ENCODE data around the gene HMCN1.
A peak's percentile ranks its signal among the peaks of the same experiment; 100 is the strongest.

Gene HMCN1

DNA sequence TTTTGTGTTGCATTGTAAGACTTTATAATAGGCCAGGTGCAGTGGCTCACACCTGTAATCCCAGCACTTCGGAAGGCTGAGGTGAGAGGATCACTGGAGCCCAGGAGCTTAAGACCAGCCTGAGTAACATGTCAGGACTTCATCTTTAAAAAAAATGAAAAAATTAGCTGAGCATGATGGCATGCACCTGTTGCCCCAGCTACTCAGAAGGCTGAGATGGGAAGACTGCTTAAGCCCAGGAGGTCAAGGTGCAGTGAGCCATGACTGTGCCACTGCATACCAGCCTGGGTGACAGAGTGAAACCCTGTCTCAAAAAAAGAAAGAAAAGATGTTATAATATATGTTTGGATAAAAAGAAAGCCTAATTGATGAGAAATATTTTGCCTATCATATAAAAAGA, 34.9 kb downstream of the HMCN1 start:
- Histone ChIP-seq H3K27ac (ENCODE audit: low read length, poor library complexity, severe bottlenecking) (no peak overlapping the region), H2AFZ (ENCODE audit: low read depth, low read length) (no peak overlapping the region), H3K9me3 (ENCODE audit: control insufficient read depth, low read length) (no peaks in the 10 kb centered on the region), H2BK5ac (ENCODE audit: low read depth, low read length, poor library complexity, severe bottlenecking) (no peak overlapping the region), H3K14ac (ENCODE audit: low read length in 2 of 2) (no peak overlapping the region), H3K4me3 (ENCODE audit: insufficient read depth in 1 of 2, low read depth in 1 of 2, low read length in 2 of 2) (no peak overlapping the region), H3K36me3 (ENCODE audit: control insufficient read depth in 1 of 2, insufficient read depth in 2 of 2, low read depth in 1 of 2, low read length in 2 of 2) (peaks cover 0 to 68% of the 10 kb centered on the region in 2 experiments), H3K23ac (ENCODE audit: low read length in 2 of 2) (no peak overlapping the region), H3K4me1 (ENCODE audit: control insufficient read depth, insufficient read depth, low read depth, low read length) (no peaks in the 10 kb centered on the region), H3K18ac (ENCODE audit: low read depth in 1 of 2, low read length in 2 of 2) (no peak overlapping the region), H2AK5ac (ENCODE audit: low read length, severe bottlenecking) (no peak overlapping the region), H3K27me3 (ENCODE audit: control insufficient read depth in 1 of 2, insufficient read depth in 1 of 2, low read length in 2 of 2) (no peaks in the 10 kb centered on the region), H3K4ac (ENCODE audit: low read depth in 1 of 2, low read length in 2 of 2) (no peak overlapping the region), H3K4me2 (ENCODE audit: low read length, poor library complexity, severe bottlenecking) (no peak overlapping the region), H4K91ac (ENCODE audit: low read length) (no peak overlapping the region), H3K79me1 (replicated peaks; ENCODE audit: low read length, poor library complexity, severe bottlenecking) (peaks cover 2% of the 10 kb centered on the region), H4K8ac (ENCODE audit: low read length) (no peak overlapping the region), H2BK15ac (ENCODE audit: low read depth, poor library complexity, severe bottlenecking) (no peak overlapping the region), H3K9ac (ENCODE audit: low read length) (no peak overlapping the region), H2BK12ac (ENCODE audit: low read length in 2 of 2) (no peak overlapping the region), H2BK120ac (ENCODE audit: low read depth, low read length) (no peak overlapping the region)
- no peak for DNase-seq
- 92% methylated on average over 1 of the region's 1 CpG for WGBS

DNA sequence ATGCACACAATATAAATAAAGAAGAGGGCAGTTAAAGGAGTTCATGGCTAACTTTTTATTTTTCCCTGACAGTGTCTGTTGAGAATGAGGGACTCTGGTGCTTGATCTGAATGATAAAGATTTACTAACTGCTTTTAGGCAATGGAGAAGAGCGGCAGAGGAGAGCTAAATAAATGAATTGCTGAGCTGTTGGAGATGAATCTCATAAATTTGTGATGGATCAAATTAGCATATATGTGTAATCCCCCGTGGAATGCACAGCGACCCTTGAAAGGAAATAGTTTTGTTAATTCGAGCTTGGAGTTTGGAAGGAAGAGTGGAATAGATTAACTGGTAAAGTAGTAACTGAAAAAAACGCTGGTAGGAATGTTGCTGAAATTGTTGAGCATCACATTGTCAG, 40.2 kb downstream of the HMCN1 start:
- Histone ChIP-seq H3K4me2 (ENCODE audit: low read length, poor library complexity, severe bottlenecking) (no peak overlapping the region), H3K9me3 (ENCODE audit: control insufficient read depth, low read length) (no peaks in the 10 kb centered on the region), H2AFZ (ENCODE audit: low read depth, low read length) (no peak overlapping the region), H2BK12ac (ENCODE audit: low read length in 2 of 2) (no peak overlapping the region), H2BK5ac (ENCODE audit: low read depth, low read length, poor library complexity, severe bottlenecking) (no peak overlapping the region), H3K27me3 (ENCODE audit: control insufficient read depth in 1 of 2, insufficient read depth in 1 of 2, low read length in 2 of 2) (no peaks in the 10 kb centered on the region), H3K36me3 (ENCODE audit: control insufficient read depth in 1 of 2, insufficient read depth in 2 of 2, low read depth in 1 of 2, low read length in 2 of 2) (peaks cover 0 to 54% of the 10 kb centered on the region in 2 experiments), H3K27ac (ENCODE audit: low read length, poor library complexity, severe bottlenecking) (no peak overlapping the region), H4K8ac (ENCODE audit: low read length) (no peak overlapping the region), H4K91ac (ENCODE audit: low read length) (no peak overlapping the region), H3K23ac (ENCODE audit: low read length in 2 of 2) (no peak overlapping the region), H3K4me3 (ENCODE audit: insufficient read depth in 1 of 2, low read depth in 1 of 2, low read length in 2 of 2) (no peak overlapping the region), H2AK5ac (ENCODE audit: low read length, severe bottlenecking) (no peak overlapping the region), H2BK15ac (ENCODE audit: low read depth, poor library complexity, severe bottlenecking) (no peak overlapping the region), H3K4me1 (ENCODE audit: control insufficient read depth, insufficient read depth, low read depth, low read length) (peaks cover 2% of the 10 kb centered on the region), H2BK120ac (ENCODE audit: low read depth, low read length) (no peak overlapping the region), H3K14ac (ENCODE audit: low read length in 2 of 2) (no peak overlapping the region), H3K18ac (ENCODE audit: low read depth in 1 of 2, low read length in 2 of 2) (no peak overlapping the region), H3K9ac (ENCODE audit: low read length) (no peak overlapping the region), H3K4ac (ENCODE audit: low read depth in 1 of 2, low read length in 2 of 2) (no peak overlapping the region), H3K79me1 (replicated peaks; ENCODE audit: low read length, poor library complexity, severe bottlenecking) (no peaks in the 10 kb centered on the region)
- no peak for DNase-seq
- WGBS = 75% methylated on average over 5 of the region's 5 CpGs

DNA sequence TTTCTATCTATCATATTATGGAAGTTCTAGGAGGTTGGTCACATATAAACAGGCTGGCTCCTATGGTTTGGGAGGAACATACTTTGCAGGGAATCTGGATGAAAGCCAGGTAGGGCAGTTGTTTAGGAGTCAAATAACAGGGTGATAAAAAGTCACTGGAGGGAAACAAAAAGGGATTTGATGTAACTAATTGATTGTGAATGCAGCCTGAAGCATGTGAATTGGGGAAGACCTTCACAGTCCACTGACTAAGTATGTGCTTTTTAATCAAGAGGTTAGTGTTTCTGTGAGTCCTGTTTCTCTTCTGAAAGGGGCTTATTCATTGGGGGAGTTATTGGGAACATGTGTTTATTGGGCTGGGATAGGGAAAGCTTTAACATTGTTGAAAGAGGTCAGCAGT, 41.3 kb downstream of the HMCN1 start:
- Histone ChIP-seq H3K4me2 (ENCODE audit: low read length, poor library complexity, severe bottlenecking) (no peak overlapping the region), H2BK5ac (ENCODE audit: low read depth, low read length, poor library complexity, severe bottlenecking) (no peak overlapping the region), H2BK15ac (ENCODE audit: low read depth, poor library complexity, severe bottlenecking) (no peak overlapping the region), H3K4ac (ENCODE audit: low read depth in 1 of 2, low read length in 2 of 2) (no peak overlapping the region), H3K9ac (ENCODE audit: low read length) (no peak overlapping the region), H3K4me3 (ENCODE audit: insufficient read depth in 1 of 2, low read depth in 1 of 2, low read length in 2 of 2) (no peak overlapping the region), H2AFZ (ENCODE audit: low read depth, low read length) (no peak overlapping the region), H4K91ac (ENCODE audit: low read length) (no peak overlapping the region), H3K9me3 (ENCODE audit: control insufficient read depth, low read length) (no peaks in the 10 kb centered on the region), H3K27me3 (ENCODE audit: control insufficient read depth in 1 of 2, insufficient read depth in 1 of 2, low read length in 2 of 2) (no peaks in the 10 kb centered on the region), H2AK5ac (ENCODE audit: low read length, severe bottlenecking) (no peak overlapping the region), H3K79me1 (replicated peaks; ENCODE audit: low read length, poor library complexity, severe bottlenecking) (no peaks in the 10 kb centered on the region), H3K36me3 (ENCODE audit: control insufficient read depth in 1 of 2, insufficient read depth in 2 of 2, low read depth in 1 of 2, low read length in 2 of 2) (peaks cover 0 to 51% of the 10 kb centered on the region in 2 experiments), H3K23ac (ENCODE audit: low read length in 2 of 2) (no peak overlapping the region), H3K18ac (ENCODE audit: low read depth in 1 of 2, low read length in 2 of 2) (no peak overlapping the region), H4K8ac (ENCODE audit: low read length) (no peak overlapping the region), H2BK12ac (ENCODE audit: low read length in 2 of 2) (no peak overlapping the region), H3K27ac (ENCODE audit: low read length, poor library complexity, severe bottlenecking) (peak overlapping the region; percentile 29), H2BK120ac (ENCODE audit: low read depth, low read length) (no peak overlapping the region), H3K4me1 (ENCODE audit: control insufficient read depth, insufficient read depth, low read depth, low read length) (peaks cover 2% of the 10 kb centered on the region), H3K14ac (ENCODE audit: low read length in 2 of 2) (no peak overlapping the region)
- no peak for DNase-seq

DNA sequence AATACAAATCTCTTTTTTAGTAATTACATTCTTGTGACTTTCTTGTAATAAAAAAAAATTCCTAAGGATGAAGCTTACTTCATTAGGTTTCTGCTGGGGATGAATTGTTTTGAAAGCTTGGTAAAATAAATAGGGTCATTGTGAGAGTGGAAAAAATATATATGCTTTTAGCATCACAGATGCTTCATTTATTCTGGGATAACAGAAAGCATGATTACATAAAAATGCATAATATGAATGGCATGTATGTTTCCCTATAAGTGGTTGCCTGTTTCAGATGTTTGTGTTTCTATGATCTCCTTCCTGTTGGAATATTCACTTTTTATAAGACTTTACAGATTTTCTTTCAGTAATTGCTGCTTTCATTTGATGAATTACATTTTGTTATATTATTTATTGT, 42.3 kb downstream of the HMCN1 start:
- H2BK12ac ChIP-seq (ENCODE audit: low read length in 2 of 2) = no peak overlapping the region
- H3K4me2 ChIP-seq (ENCODE audit: low read length, poor library complexity, severe bottlenecking) = no peak overlapping the region
- H3K4ac ChIP-seq (ENCODE audit: low read depth in 1 of 2, low read length in 2 of 2) = no peak overlapping the region
- H3K9ac ChIP-seq (ENCODE audit: low read length) = no peak overlapping the region
- no peak overlapping the region for H3K27ac ChIP-seq (ENCODE audit: low read length, poor library complexity, severe bottlenecking)
- peaks cover 2% of the 10 kb centered on the region for H3K4me1 ChIP-seq (ENCODE audit: control insufficient read depth, insufficient read depth, low read depth, low read length)
- no peak overlapping the region for H2BK120ac ChIP-seq (ENCODE audit: low read depth, low read length)
- H3K27me3 ChIP-seq (ENCODE audit: control insufficient read depth in 1 of 2, insufficient read depth in 1 of 2, low read length in 2 of 2) = no peaks in the 10 kb centered on the region
- no peak overlapping the region for H3K4me3 ChIP-seq (ENCODE audit: insufficient read depth in 1 of 2, low read depth in 1 of 2, low read length in 2 of 2)
- H4K8ac ChIP-seq (ENCODE audit: low read length) = no peak overlapping the region
- no peak overlapping the region for H2BK5ac ChIP-seq (ENCODE audit: low read depth, low read length, poor library complexity, severe bottlenecking)
- H3K36me3 ChIP-seq (ENCODE audit: control insufficient read depth in 1 of 2, insufficient read depth in 2 of 2, low read depth in 1 of 2, low read length in 2 of 2) = peaks cover 0 to 43% of the 10 kb centered on the region in 2 experiments
- H3K79me1 ChIP-seq (replicated peaks; ENCODE audit: low read length, poor library complexity, severe bottlenecking) = no peaks in the 10 kb centered on the region
- H3K9me3 ChIP-seq (ENCODE audit: control insufficient read depth, low read length) = no peaks in the 10 kb centered on the region
- H2BK15ac ChIP-seq (ENCODE audit: low read depth, poor library complexity, severe bottlenecking) = no peak overlapping the region
- no peak for DNase-seq
- H3K23ac ChIP-seq (ENCODE audit: low read length in 2 of 2) = no peak overlapping the region
- H4K91ac ChIP-seq (ENCODE audit: low read length) = no peak overlapping the region
- no peak overlapping the region for H3K14ac ChIP-seq (ENCODE audit: low read length in 2 of 2)
- no peak overlapping the region for H2AK5ac ChIP-seq (ENCODE audit: low read length, severe bottlenecking)
- no peak overlapping the region for H2AFZ ChIP-seq (ENCODE audit: low read depth, low read length)
- H3K18ac ChIP-seq (ENCODE audit: low read depth in 1 of 2, low read length in 2 of 2) = no peak overlapping the region
